PC-3 (cell line): ENCODE measurements around the gene TEF. TPM values are rescaled to one million over a fixed set of nuclear protein-coding genes. Genes with fewer than 3 reads are reported as not detected.

ENCODE experiments used
- ATAC-seq: fragments of 200-7000 bp; cut with Tn5 transposase; 2 replicates; pipeline ENCODE4 v1.9.1; 2020; ENCODE audit warnings: mild to moderate bottlenecking, moderate library complexity
- BruUV-seq: library from RNA; stranded (reverse); fragments of 400-500 nt; replicated peaks from 2 replicates; lab custom pipeline; 2021; lab: Mats Ljungman, UMichigan
- CTCF ChIA-PET: fragments of 300-600 bp; sonication (Branson Sonifier 250); formaldehyde crosslinking; loops from one replicate; lab custom pipeline; 2022; ENCODE audit warnings: antibody characterized with exemption; lab: Charles Lee
- POLR2A ChIA-PET: fragments of 300-600 bp; sonication (Branson Sonifier 250); formaldehyde crosslinking; loops from one replicate; lab custom pipeline; 2022; ENCODE audit warnings: antibody characterized with exemption; ENCODE audit not compliant: unreplicated experiment; lab: Charles Lee
- DNase-seq: peaks from one replicate; pipeline ENCODE4 v3.0.0-alpha.2; 2015
- H2AFZ ChIP-seq: fragments of 300-600 bp; sonication (generic); 2 replicates; pipeline ENCODE4 v1.6.0; 2016; ENCODE audit warnings: antibody characterized with exemption, low read length
- H3F3A ChIP-seq: fragments of 300-600 bp; sonication (generic); one replicate; pipeline ENCODE4 v1.6.0; 2017; ENCODE audit warnings: antibody characterized with exemption, low read length, control low read depth, mild to moderate bottlenecking; ENCODE audit not compliant: unreplicated experiment
- H3K27ac ChIP-seq: fragments of 300-600 bp; sonication (generic); 2 replicates; pipeline ENCODE4 v1.5.1; 2016; ENCODE audit warnings: mild to moderate bottlenecking, low read length
- H3K27me3 ChIP-seq: fragments of 300-600 bp; sonication (generic); 2 replicates; pipeline ENCODE4 v1.6.1; 2016; ENCODE audit warnings: low read length, mixed read lengths
- H3K36me3 ChIP-seq: fragments of 300-600 bp; sonication (generic); 2 replicates; pipeline ENCODE4 v1.6.1; 2016; ENCODE audit warnings: low read depth, mixed run types, low read length, mixed read lengths
- H3K4me1 ChIP-seq: fragments of 300-600 bp; sonication (generic); 2 replicates; pipeline ENCODE4 v1.5.1; 2016; ENCODE audit warnings: low read length; ENCODE audit not compliant: insufficient read depth
- H3K4me2 ChIP-seq: fragments of 300-600 bp; sonication (generic); 2 replicates; pipeline ENCODE4 v1.6.0; 2016; ENCODE audit warnings: low read length
- H3K4me3 ChIP-seq: fragments of 300-600 bp; sonication (generic); 2 replicates; pipeline ENCODE4 v1.5.1; 2016; ENCODE audit warnings: mild to moderate bottlenecking, low read length, mixed read lengths
- H3K79me2 ChIP-seq: fragments of 300-600 bp; sonication (generic); 2 replicates; pipeline ENCODE4 v1.6.1; 2017; ENCODE audit warnings: low read length, mixed read lengths
- H3K9ac ChIP-seq: fragments of 300-600 bp; sonication (generic); 2 replicates; pipeline ENCODE4 v1.6.0; 2016; ENCODE audit warnings: mild to moderate bottlenecking, low read length
- H3K9me2 ChIP-seq: fragments of 300-600 bp; sonication (generic); replicated peaks from 2 replicates; pipeline ENCODE4 v1.6.1; 2016; ENCODE audit warnings: mixed run types, low read length, mixed read lengths
- H3K9me3 ChIP-seq: fragments of 300-600 bp; sonication (generic); 2 replicates; pipeline ENCODE4 v1.6.1; 2016; ENCODE audit warnings: low read length, mixed read lengths
- H4K20me1 ChIP-seq: fragments of 300-600 bp; sonication (generic); 2 replicates; pipeline ENCODE4 v1.6.1; 2016; ENCODE audit warnings: low read length, mixed read lengths
- EZH2 ChIP-seq: fragments of 300-600 bp; sonication (generic); IDR thresholded peaks from one replicate; pipeline ENCODE4 v1.6.1; 2017; ENCODE audit warnings: antibody characterized with exemption, mild to moderate bottlenecking, low read length; ENCODE audit not compliant: unreplicated experiment
- EZH2phosphoT487 ChIP-seq: fragments of 300-600 bp; sonication (generic); IDR thresholded peaks from 2 replicates; pipeline ENCODE4 v1.6.1; 2018; ENCODE audit warnings: mild to moderate bottlenecking, antibody characterized with exemption, low read length, borderline replicate concordance
- intact Hi-C: fragments of 100-400 bp; cut with micrococcal nuclease; formaldehyde crosslinking; loops from 2 replicates; pipeline ENCODE4 v1.9.0; 2023
- total RNA-seq: library from RNA; depleted of rRNA; stranded (reverse); fragments of >200 nt; gene quantifications from 2 replicates; pipeline ENCODE4 v1.2.3, GENCODE V29; 2014
- TF ChIP-seq, protein P1 (sequence below): fragments of 300-600 bp; sonication (generic); conservative IDR thresholded peaks from 2 replicates; pipeline ENCODE4 v1.5.1; 2017; ENCODE audit warnings: antibody characterized with exemption, low read depth, mild to moderate bottlenecking, low read length

Gene TEF
- total RNA-seq, 1 experiment from 2014 or later, result 4.0 TPM

DNA sequence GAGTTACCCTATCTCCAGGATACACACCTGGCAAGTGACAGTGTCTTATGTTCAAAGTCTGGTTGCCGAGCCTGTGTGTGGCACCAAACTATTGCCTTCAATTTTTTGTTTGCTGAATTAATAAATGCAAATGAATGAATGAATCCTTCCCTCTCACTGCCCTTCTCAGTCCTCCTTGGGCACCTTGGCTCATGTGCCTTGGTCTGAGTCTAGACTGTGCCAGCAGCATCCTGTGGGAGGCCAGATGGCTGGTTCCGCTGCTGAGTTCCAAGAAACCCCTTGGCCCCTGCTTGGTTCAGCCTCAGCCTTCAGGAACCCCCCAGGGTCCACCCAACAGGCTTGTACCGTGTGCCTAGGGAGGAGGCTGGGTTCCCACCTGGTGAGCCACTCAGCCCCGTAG is 33.8 kb downstream of the TEF start:
- ATAC-seq, result no peak
- ChIA-PET CTCF (no interaction called here), POLR2A (no interaction called here)
- no peak overlapping the region for H2AFZ ChIP-seq
- no peak overlapping the region for H3K9ac ChIP-seq
- H3K9me3 ChIP-seq, result no peaks in the 10 kb centered on the region
- no peaks in the 10 kb centered on the region for H3K27me3 ChIP-seq
- peaks cover 13% of the 10 kb centered on the region for H3K4me1 ChIP-seq
- H3K4me3 ChIP-seq, result no peak overlapping the region
- TF ChIP-seq, protein P1, sequence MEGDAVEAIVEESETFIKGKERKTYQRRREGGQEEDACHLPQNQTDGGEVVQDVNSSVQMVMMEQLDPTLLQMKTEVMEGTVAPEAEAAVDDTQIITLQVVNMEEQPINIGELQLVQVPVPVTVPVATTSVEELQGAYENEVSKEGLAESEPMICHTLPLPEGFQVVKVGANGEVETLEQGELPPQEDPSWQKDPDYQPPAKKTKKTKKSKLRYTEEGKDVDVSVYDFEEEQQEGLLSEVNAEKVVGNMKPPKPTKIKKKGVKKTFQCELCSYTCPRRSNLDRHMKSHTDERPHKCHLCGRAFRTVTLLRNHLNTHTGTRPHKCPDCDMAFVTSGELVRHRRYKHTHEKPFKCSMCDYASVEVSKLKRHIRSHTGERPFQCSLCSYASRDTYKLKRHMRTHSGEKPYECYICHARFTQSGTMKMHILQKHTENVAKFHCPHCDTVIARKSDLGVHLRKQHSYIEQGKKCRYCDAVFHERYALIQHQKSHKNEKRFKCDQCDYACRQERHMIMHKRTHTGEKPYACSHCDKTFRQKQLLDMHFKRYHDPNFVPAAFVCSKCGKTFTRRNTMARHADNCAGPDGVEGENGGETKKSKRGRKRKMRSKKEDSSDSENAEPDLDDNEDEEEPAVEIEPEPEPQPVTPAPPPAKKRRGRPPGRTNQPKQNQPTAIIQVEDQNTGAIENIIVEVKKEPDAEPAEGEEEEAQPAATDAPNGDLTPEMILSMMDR, result no peak
- no peak for TF ChIP-seq EZH2phosphoT487
- no peak for TF ChIP-seq EZH2
- BruUV-seq, result no TSS peak
- DNase-seq, result no peak
- no peaks in the 10 kb centered on the region for H3K36me3 ChIP-seq
- H3K9me2 ChIP-seq, result no peaks in the 10 kb centered on the region
- no peak overlapping the region for H3K4me2 ChIP-seq
- intact Hi-C loops, result no loop called here
- H4K20me1 ChIP-seq, result no peaks in the 10 kb centered on the region
- H3F3A ChIP-seq, result no peaks in the 10 kb centered on the region
- peaks cover 8% of the 10 kb centered on the region for H3K79me2 ChIP-seq
- H3K27ac ChIP-seq, result no peak overlapping the region

DNA sequence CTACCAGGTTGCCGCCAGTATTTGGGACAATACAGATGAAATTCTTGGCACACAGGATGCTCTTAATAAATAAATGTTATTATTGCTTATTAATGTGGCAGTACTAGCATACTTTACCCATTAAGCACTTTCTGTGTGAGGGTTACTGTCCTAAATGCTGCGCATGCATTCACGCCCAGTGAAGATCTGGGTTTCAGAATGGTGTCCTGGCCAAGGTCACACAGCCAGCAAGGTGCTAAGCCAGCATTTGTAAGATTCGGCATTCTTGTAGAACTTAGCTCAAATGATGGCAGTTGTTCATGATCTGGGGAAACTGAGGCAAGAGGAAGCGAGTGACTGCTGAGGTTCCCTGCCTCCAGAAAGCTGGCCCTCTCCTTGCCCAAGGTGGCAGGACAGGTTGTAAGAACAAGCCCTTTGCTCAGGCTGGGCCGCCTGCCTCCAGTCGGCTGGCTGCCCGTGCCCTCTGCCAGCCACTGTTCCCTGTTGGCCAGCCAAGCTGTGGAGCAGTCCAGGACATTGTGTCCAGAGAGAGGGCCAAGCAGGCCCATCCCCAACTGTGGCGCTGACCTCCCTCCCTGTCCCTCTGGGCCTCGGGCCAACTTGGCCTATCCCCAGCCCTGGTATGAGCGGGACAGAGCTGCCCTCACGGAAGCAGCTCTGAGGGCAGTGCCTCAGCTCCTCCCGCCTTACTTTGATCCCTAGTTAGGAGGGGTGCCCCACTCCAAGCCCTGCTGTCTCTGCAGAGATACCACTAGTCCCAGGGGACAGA is 36.1 kb downstream of the TEF start:
- H3K36me3 ChIP-seq, result no peaks in the 10 kb centered on the region
- TF ChIP-seq EZH2phosphoT487 (no peak), EZH2 (no peak)
- TF ChIP-seq, protein P1, result no peak
- no peak for DNase-seq
- no peak overlapping the region for H3K4me3 ChIP-seq
- ChIA-PET CTCF (no interaction called here), POLR2A (no interaction called here)
- H3K27ac ChIP-seq, result no peak overlapping the region
- no peak overlapping the region for H2AFZ ChIP-seq
- peaks cover 8% of the 10 kb centered on the region for H3K79me2 ChIP-seq
- no peak overlapping the region for H3K4me2 ChIP-seq
- intact Hi-C loops, result no loop called here
- H3K27me3 ChIP-seq, result no peaks in the 10 kb centered on the region
- no peaks in the 10 kb centered on the region for H4K20me1 ChIP-seq
- H3K9me2 ChIP-seq, result no peaks in the 10 kb centered on the region
- H3F3A ChIP-seq, result no peaks in the 10 kb centered on the region
- ATAC-seq, result no peak
- peaks cover 13% of the 10 kb centered on the region for H3K4me1 ChIP-seq
- no TSS peak for BruUV-seq
- H3K9me3 ChIP-seq, result no peaks in the 10 kb centered on the region
- H3K9ac ChIP-seq, result no peak overlapping the region

DNA sequence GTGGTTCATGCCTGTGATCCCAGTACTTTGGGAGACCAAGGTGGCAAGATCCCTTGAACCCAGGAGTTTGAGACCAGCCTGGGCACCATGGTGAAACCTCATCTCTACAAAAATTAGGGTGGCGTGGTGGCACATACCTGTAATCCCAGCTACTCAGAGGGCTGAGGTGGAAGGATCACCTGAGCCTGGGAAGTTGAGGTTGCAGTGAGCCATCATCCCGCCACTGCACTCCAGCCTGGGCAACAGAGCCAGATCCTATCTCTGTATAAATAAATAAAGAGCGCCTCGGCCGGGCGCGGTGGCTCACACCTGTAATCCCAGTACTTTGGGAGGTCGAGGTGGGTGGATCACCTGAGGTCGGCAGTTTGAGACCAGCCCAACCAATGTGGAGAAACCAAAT is 37.0 kb downstream of the TEF start:
- Histone ChIP-seq H3K4me1 (peaks cover 13% of the 10 kb centered on the region), H3K27me3 (no peaks in the 10 kb centered on the region), H3K9me3 (no peaks in the 10 kb centered on the region), H3K9ac (no peak overlapping the region), H3K9me2 (no peaks in the 10 kb centered on the region), H3K27ac (no peak overlapping the region), H3K4me2 (no peak overlapping the region), H3K79me2 (peaks cover 8% of the 10 kb centered on the region), H4K20me1 (no peaks in the 10 kb centered on the region), H3K36me3 (no peaks in the 10 kb centered on the region), H2AFZ (no peak overlapping the region), H3K4me3 (no peak overlapping the region), H3F3A (no peaks in the 10 kb centered on the region)
- intact Hi-C loops, result no loop called here
- no peak for DNase-seq
- TF ChIP-seq, protein P1, result no peak
- TF ChIP-seq EZH2phosphoT487, result no peak
- ATAC-seq, result no peak
- BruUV-seq, result no TSS peak
- POLR2A ChIA-PET, result no interaction called here
- CTCF ChIA-PET, result no interaction called here
